IMR-90 (cell line): Measurements from ENCODE around the gene SOBP. TPM values are rescaled to one million over a fixed set of nuclear protein-coding genes. Genes with fewer than 3 reads are reported as not detected.
A peak's percentile ranks its signal among the peaks of the same experiment; 100 is the strongest.

Source experiments
- ATAC-seq: fragments of 200-7000 bp; cut with Tn5 transposase; 2 replicates; pipeline ENCODE4 v1.9.1; 2020; ENCODE audit warnings: low read depth, mild to moderate bottlenecking, moderate library complexity
- BruUV-seq: library from RNA; stranded (reverse); fragments of 400-500 nt; replicated peaks from 2 replicates; lab custom pipeline; 2021; lab: Mats Ljungman, UMichigan
- CTCF ChIA-PET: fragments of 300-600 bp; formaldehyde crosslinking; extraction: SDS; loops from one replicate; lab custom pipeline; 2021; ENCODE audit warnings: antibody characterized with exemption; lab: Yijun Ruan, JAX
- POLR2A ChIA-PET: fragments of 300-600 bp; sonication (Branson Sonifier 250); formaldehyde crosslinking; loops from one replicate; lab custom pipeline; 2022; ENCODE audit warnings: antibody characterized with exemption; ENCODE audit not compliant: unreplicated experiment; lab: Charles Lee
- DNase-seq: peaks from one replicate; pipeline ENCODE4 v3.0.0; 2013
- H2AFZ ChIP-seq: replicated peaks from 2 replicates; pipeline ENCODE3; 2013; ENCODE audit warnings: low read length, mild to moderate bottlenecking; ENCODE audit not compliant: poor library complexity
- H2AK5ac ChIP-seq: 2 replicates; pipeline ENCODE4 v1.6.1; 2013; ENCODE audit warnings: low read depth, low read length, inconsistent platforms
- H2AK9ac ChIP-seq: replicated peaks from 2 replicates; pipeline ENCODE3; 2013; ENCODE audit warnings: mild to moderate bottlenecking, low read depth, low read length, moderate library complexity; ENCODE audit not compliant: poor library complexity
- H2BK120ac ChIP-seq: 2 replicates; pipeline ENCODE4 v1.6.1; 2013; ENCODE audit warnings: low read depth, low read length, inconsistent platforms
- H2BK15ac ChIP-seq: 3 replicates; pipeline ENCODE4 v1.6.1; 2013; ENCODE audit warnings: low read depth, low read length, inconsistent platforms
- H2BK20ac ChIP-seq: 2 replicates; pipeline ENCODE4 v1.6.1; 2013; ENCODE audit warnings: low read depth, mild to moderate bottlenecking, inconsistent platforms, low read length, moderate library complexity
- H2BK5ac ChIP-seq: 2 replicates; pipeline ENCODE4 v1.6.1; 2013; ENCODE audit warnings: mild to moderate bottlenecking, low read depth, low read length, inconsistent platforms; ENCODE audit not compliant: poor library complexity, severe bottlenecking
- H3K14ac ChIP-seq: replicated peaks from 2 replicates; pipeline ENCODE4 v1.6.1; 2013; ENCODE audit warnings: low read depth, low read length, inconsistent platforms
- H3K18ac ChIP-seq: 2 replicates; pipeline ENCODE4 v1.6.1; 2013; ENCODE audit warnings: low read depth, low read length, control low read depth
- H3K23ac ChIP-seq: 2 replicates; pipeline ENCODE4 v1.6.1; 2013; ENCODE audit warnings: low read depth, low read length, inconsistent platforms
- H3K27ac ChIP-seq: 2 replicates; pipeline ENCODE4 v1.5.1; 2013; ENCODE audit warnings: mild to moderate bottlenecking, control low read depth, low read length; ENCODE audit not compliant: insufficient read depth
- H3K27me3 ChIP-seq: 2 replicates; pipeline ENCODE4 v1.6.1; 2013; ENCODE audit warnings: low read length; ENCODE audit not compliant: control insufficient read depth, insufficient read depth
- H3K36me3 ChIP-seq: 2 replicates; pipeline ENCODE4 v1.6.1; 2013; ENCODE audit warnings: low read length, mixed read lengths; ENCODE audit not compliant: control insufficient read depth, insufficient read depth
- H3K4ac ChIP-seq: 2 replicates; pipeline ENCODE4 v1.6.1; 2013; ENCODE audit warnings: low read depth, low read length, inconsistent platforms
- H3K4me1 ChIP-seq: 2 replicates; pipeline ENCODE4 v1.6.1; 2013; ENCODE audit warnings: low read length, mixed read lengths; ENCODE audit not compliant: control insufficient read depth, insufficient read depth
- H3K4me2 ChIP-seq: 2 replicates; pipeline ENCODE4 v1.6.1; 2013; ENCODE audit warnings: low read depth, mild to moderate bottlenecking, control low read depth, low read length, moderate library complexity
- H3K4me3 ChIP-seq: 2 replicates; pipeline ENCODE4 v1.5.1; 2013; ENCODE audit warnings: low read depth, mild to moderate bottlenecking, control low read depth, low read length, moderate library complexity; ENCODE audit not compliant: insufficient read depth
- H3K56ac ChIP-seq: 2 replicates; pipeline ENCODE4 v1.6.1; 2013; ENCODE audit warnings: low read length, inconsistent platforms; ENCODE audit not compliant: insufficient read depth; ENCODE audit errors: extremely low read depth
- H3K79me1 ChIP-seq, 2 experiments: 2 replicates each; pipeline ENCODE4 v1.6.1; 2013; ENCODE audit warnings: low read length in 2 of 2, inconsistent platforms in 1 of 2, low read depth in 1 of 2
- H3K9ac ChIP-seq: 2 replicates; pipeline ENCODE4 v1.6.1; 2013; ENCODE audit warnings: low read depth, low read length, control low read depth
- H3K9me1 ChIP-seq: 2 replicates; pipeline ENCODE4 v1.6.1; 2013; ENCODE audit warnings: low read length, inconsistent platforms; ENCODE audit not compliant: insufficient read depth
- H3K9me3 ChIP-seq: 2 replicates; pipeline ENCODE4 v1.6.1; 2013; ENCODE audit warnings: low read length; ENCODE audit not compliant: control insufficient read depth, insufficient read depth
- H4K20me1 ChIP-seq: 2 replicates; pipeline ENCODE4 v1.6.1; 2013; ENCODE audit warnings: low read length, inconsistent platforms; ENCODE audit not compliant: insufficient read depth
- H4K5ac ChIP-seq: 2 replicates; pipeline ENCODE4 v1.6.1; 2013; ENCODE audit warnings: mild to moderate bottlenecking, low read depth, low read length, control low read depth
- H4K8ac ChIP-seq, 2 experiments: 2 replicates each; pipeline ENCODE4 v1.6.1; 2013; ENCODE audit warnings: low read depth in 2 of 2, low read length in 2 of 2, control low read depth in 1 of 2, inconsistent platforms in 1 of 2
- H4K91ac ChIP-seq: 2 replicates; pipeline ENCODE4 v1.6.1; 2013; ENCODE audit warnings: low read depth, low read length, inconsistent platforms; ENCODE audit not compliant: insufficient read depth
- CEBPB ChIP-seq: IDR thresholded peaks from 2 replicates; pipeline ENCODE4 v1.6.1; 2012; ENCODE audit warnings: low read depth, low read length, improper control_type of control experiment
- MXI1 ChIP-seq: IDR thresholded peaks from 2 replicates; pipeline ENCODE4 v1.6.1; 2012; ENCODE audit warnings: low read depth, mild to moderate bottlenecking, low read length, moderate library complexity, borderline replicate concordance
- WGBS, 2 experiments: methylation state at CpG; one replicate each; pipeline versions ENCODE4 v1.1.5 to v1.1.7; 2013; ENCODE audit warnings: missing lambda C conversion rate in 2 of 2; ENCODE audit not compliant: insufficient read length in 1 of 2; ENCODE audit errors: extremely low coverage in 2 of 2; 5-methylcytosine and 5-hydroxymethylcytosine counted together
- dilution Hi-C: fragments of 300-500 bp; cut with HindIII; formaldehyde crosslinking; loops from one replicate; pipeline ENCODE4 v1.14.3; 2018; ENCODE audit warnings: low sequenced_read_pairs; ENCODE audit not compliant: unreplicated experiment
- in situ Hi-C: fragments of 300-500 bp; cut with MboI; formaldehyde crosslinking; loops from 3 replicates; pipeline ENCODE4 v1.14.3; 2019; ENCODE audit warnings: low sequenced_read_pairs, inconsistent platforms, mixed read lengths
- intact Hi-C: fragments of 100-400 bp; cut with micrococcal nuclease; formaldehyde crosslinking; loops from 2 replicates; pipeline ENCODE4 v1.10.0; 2022
- polyA plus RNA-seq, 3 experiments: library from polyadenylated mRNA; depleted of rRNA; stranded (reverse); fragments of >200 nt; gene quantifications; 2 replicates each; pipeline ENCODE4 v1.2.3, GENCODE V29; 2012; ENCODE audit warnings: low replicate concordance in 1 of 3
- total RNA-seq: library from RNA; depleted of rRNA; stranded (reverse); fragments of >200 nt; gene quantifications from 2 replicates; pipeline ENCODE4 v1.2.3, GENCODE V29; 2012

The SOBP gene
- total and polyA plus RNA-seq, 2 of the 4 experiments (the other 2 are of a cell fraction): 0.60 to 0.72 TPM

- H3K36me3 ChIP-seq: no peaks in the 10 kb centered on the region; the same call in 1 of the 2 replicates
- no peak overlapping the region for H4K91ac ChIP-seq
- no peak overlapping the region for H3K4ac ChIP-seq
- H2AFZ ChIP-seq: no peak overlapping the region
- no peak overlapping the region for H3K9ac ChIP-seq
- dilution Hi-C loops (no loop called here), intact Hi-C loops (no loop called here), in situ Hi-C loops (no loop called here)
- no peaks in the 10 kb centered on the region for H3K27me3 ChIP-seq
- no peak for ATAC-seq
- POLR2A ChIA-PET: no interaction called here
- H2BK5ac ChIP-seq: no peak overlapping the region
- no peak overlapping the region for H3K14ac ChIP-seq
- H2AK5ac ChIP-seq: no peak overlapping the region
- no peak overlapping the region for H4K5ac ChIP-seq
- TF ChIP-seq MXI1: no peak
- peak; percentile 80 for TF ChIP-seq CEBPB
- H3K4me2 ChIP-seq: no peak overlapping the region
- H3K23ac ChIP-seq: no peak overlapping the region
- no peaks in the 10 kb centered on the region for H3K79me1 ChIP-seq
- no peak overlapping the region for H4K8ac ChIP-seq
- H2BK15ac ChIP-seq: no peak overlapping the region
- CTCF ChIA-PET: no interaction called here
- DNase-seq: no peak
- no CpG with 5 or more reads among the region's 5 CpGs for WGBS, 2 experiments
- H4K20me1 ChIP-seq: no peaks in the 10 kb centered on the region
- peaks cover 3% of the 10 kb centered on the region; the same call in 1 of the 2 replicates for H3K9me1 ChIP-seq
- no TSS peak for BruUV-seq
- H3K4me3 ChIP-seq: no peak overlapping the region
- no peak overlapping the region for H2AK9ac ChIP-seq
- H3K56ac ChIP-seq: no peak overlapping the region
- H2BK20ac ChIP-seq: no peak overlapping the region
- no peak overlapping the region for H3K18ac ChIP-seq
- H2BK120ac ChIP-seq: no peak overlapping the region
- H3K4me1 ChIP-seq: no peaks in the 10 kb centered on the region
- H3K27ac ChIP-seq: no peak overlapping the region
- no peaks in the 10 kb centered on the region for H3K9me3 ChIP-seq
Measured at GRCh38 chr6:107515955-107516354, 26.0 kb downstream of the SOBP start.
